GM15510 (cell line): ENCODE measurements around the gene HDAC4.

ENCODE experiments used
- POLR2A ChIP-seq: IDR thresholded peaks from 3 replicates; pipeline ENCODE4 v1.6.1; 2011; ENCODE audit warnings: borderline replicate concordance; ENCODE audit not compliant: insufficient read length; ENCODE audit errors: extremely low read depth

The HDAC4 gene

DNA sequence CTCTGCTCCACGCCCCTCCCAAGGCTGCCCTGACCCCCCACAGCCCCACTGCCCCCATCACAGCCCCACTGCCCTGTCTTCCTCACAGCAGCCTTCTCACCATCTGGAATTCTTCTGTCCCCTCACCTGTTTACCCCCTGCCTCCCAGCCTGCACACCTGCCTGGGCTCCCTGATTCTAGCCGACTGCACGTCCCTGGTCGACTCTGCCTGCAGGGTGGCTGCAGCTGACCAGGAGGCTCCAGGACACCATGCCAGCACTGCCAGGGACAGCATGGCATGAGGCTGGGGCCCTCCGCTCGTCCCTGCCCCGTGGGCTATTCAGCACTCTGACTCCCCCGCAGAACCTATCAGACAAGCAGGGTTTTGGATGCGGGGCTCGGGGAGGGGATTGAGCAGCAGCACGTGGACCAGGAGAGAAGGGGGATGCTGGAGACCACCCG is 254.1 kb downstream of the HDAC4 start:
- TF ChIP-seq POLR2A: no peak

DNA sequence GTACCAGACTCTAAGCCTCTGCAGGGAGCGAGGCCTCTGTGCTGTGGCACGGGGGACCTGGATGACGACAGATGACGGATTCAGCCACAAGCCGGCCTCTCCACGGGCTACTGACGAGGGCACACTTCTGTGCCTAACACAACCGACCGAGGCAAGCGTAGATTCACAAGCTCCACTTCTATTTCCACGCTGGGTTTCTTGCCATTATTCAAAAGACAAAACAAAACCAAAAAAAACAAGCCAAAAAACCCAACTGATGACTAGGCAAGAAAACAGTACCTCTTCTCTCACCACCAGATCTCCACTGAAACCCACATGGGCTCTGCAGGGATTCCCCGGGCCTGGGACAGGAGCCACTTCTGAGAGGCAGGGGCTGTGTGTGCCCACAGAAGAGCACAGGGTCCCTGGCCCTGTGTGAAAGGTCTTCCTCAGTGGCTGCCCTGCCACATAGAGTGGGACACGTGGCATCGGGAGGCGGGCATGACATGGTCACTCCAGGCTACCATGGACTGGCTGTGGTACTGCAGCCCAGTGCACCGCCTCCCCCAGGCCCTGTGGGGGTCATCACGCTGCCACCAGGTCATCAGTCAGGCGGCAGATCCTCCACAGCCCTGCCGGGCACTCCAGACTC is 254.7 kb downstream of the HDAC4 start:
- TF ChIP-seq POLR2A: no peak

DNA sequence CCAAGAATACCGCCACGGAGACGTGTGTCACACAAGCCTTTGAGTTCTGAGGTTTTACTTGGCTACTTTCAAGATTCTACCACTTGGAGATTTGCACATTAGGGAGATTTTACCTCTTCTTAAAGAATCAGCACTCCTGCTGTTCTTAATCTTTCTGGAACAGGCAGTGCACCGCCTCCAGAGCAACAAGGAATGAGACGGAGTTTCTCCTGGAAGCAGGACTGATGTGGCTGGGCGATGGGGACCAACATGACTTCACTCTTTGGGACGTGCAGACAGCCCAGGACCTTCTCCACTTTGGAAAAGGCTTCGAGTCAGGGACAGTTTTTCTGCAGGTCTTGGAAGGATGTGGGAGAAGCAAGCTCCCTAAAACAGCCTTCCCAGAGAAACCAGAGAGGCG is 255.2 kb downstream of the HDAC4 start:
- no peak for TF ChIP-seq POLR2A

DNA sequence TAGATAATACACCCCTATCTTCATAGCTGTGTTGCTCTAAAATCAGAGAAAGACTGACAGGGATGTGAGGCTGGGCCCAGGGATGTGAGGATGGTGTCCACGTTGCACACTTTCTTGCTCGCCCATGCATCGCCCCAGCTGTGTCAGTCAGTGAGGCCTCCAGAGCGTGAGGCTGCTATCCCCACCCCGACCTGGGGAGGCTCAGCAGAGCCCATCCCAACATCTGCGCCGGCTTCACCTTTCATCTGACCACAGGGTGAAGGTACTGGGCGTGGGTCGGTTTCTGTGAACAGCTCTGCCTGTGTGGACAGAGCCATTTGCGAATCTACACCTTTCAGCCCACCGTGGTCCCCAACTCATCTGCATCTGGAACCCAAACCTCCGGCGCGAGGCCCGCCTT is 255.7 kb downstream of the HDAC4 start:
- no peak for TF ChIP-seq POLR2A

DNA sequence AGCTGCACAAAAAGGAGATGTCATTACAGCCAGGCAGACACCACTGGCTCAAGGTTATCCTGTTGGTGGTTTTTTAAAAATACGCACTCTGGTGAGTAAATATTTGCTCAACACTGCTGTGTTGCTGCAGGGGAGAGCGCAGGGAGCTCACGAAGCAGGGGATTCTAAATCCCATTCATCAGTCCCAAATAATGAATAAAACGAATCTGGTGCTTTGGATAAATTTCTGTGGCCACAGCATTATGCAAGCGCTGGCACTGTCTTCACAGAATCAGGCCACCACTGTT is 256.2 kb downstream of the HDAC4 start:
- no peak for TF ChIP-seq POLR2A

DNA sequence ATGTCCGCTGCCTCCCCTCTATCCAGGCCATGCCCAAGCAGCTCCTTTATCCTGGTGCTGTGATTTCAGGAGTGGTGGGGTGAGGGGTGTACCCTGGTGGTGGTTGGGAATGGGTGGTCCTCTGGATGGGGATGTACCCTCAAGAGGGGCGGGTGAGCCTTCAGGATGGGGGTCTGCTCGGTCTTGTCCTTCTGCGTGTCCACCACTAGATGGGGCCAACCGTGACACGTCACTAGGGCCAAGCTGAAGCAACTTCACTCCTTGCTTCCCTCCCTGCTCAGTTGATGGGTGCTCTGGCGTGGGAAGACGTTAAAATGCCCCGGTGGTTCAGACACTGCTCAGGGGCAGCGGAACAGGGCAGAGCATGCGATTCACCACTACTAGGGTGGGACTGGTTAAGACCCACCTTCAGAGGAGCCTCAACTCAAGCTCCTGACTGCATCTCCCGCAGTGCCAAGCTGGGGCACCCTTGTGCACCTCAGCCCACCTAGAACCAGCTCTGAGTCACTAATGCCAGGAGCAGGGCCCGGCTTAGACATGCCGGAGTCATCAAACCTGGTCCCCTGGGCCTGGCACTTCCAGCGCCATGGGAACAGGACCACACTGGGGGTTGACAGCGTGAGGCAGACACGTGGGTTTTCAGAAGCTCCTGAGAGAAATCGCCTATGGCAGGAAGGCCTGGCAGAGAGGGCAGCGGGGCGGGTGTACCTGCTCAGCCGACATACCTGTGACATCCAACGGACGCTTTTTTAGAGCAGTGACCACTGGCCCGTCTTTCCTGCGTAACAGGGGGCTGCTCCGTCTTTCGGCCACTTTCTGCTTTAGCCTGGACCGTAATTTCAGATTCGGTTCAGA is 256.7 kb downstream of the HDAC4 start:
- TF ChIP-seq POLR2A: no peak

DNA sequence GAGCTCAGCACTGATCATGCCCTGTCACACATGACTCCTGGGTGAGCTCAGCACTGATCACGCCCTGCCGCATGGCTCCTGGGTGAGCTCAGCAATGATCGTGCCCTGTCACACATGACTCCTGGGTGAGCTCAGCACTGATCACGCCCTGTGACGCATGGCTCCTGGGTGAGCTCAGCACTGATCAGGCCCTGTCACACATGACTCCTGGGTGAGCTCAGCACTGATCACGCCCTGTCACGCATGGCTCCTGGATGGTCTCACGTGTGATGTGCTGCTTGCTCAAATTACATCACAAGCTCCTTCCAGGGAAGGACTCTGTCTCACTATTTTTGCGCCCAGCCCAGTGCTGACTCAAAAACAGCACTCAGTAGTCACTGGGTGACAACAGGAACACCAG is 258.0 kb downstream of the HDAC4 start:
- no peak for TF ChIP-seq POLR2A

DNA sequence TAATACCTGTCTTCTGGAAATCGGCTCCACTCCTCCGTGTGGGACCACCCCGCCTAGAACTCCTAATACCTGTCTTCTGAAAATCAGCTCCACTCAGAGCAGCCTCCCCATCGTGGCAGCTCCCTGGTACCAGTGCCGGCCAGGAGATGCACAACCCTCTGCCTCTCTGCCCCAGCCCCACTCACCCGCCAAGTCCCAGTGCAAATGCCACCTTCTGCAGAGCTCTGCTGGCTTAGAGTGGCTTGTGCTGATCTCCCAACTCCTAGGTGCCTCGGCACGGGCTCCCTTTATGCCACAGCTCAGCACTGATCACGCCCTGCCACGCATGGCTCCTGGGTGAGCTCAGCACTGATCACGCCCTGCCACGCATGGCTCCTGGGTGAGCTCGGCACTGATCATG is 258.5 kb downstream of the HDAC4 start:
- TF ChIP-seq POLR2A: no peak

DNA sequence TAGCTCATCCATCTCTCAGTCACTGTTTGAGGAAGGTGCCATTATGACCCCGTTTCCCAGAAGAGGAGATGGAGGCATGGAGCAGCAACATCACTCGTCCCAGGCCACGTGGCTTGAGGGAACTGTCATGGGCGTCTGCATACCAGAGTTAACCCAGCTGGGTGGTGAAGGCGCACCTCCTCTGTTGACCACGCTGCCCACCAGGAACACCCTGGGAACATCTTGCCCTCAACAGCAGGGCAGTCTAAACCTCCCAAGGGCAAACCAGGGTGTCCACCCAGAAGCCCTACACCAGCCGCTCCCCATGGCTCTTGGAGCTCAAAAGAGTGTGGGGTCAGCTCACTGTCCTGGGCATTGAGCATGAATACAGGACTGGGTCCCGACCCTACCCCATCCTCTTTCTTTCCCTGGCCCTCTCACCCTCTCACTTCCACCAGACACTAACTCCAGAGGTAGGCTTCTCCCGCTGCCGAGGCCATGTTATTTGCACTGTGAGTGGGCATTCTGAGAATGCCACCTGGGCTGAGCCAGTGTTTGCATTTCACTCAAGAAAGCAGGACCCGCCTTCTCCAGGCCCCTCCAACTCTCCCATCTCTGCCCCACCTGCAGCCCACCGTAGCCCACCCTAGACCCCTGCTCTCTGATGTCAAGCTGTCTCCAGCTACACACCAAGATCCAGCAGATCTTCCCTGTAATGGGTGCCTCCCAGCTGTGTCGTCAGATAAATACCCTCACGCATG is 259.6 kb downstream of the HDAC4 start:
- no peak for TF ChIP-seq POLR2A

DNA sequence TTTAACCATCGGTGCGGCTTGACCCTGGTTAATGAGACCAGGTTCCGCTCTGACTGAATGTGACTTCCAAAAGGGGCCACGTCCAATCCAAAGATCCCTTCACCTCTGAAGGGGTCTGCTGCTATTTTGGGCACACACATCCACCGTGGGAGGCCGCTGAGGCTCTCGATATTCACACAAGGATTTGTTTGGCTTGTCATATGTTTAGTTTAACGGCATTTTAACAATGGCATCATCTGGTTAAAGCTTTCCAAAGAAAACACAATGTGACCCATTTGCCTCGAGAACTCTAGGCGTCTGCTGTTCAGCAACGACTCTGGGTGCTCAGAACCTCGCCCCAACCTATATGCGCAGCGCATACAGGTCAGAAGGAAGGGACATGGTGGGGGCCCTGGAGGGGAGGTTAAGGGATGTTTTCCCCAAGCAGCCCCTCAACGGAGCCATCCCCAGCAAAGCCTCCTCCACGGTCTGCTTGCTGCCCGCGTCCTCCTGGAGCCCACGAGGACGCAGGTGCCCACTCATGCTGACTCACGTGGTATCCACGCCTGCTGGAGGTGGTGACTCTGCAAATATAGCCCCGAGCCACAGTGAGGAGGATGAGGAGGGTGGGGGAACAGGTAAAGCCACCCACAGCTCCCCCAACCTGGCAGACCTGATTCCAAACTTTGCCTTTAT is 260.3 kb downstream of the HDAC4 start:
- no peak for TF ChIP-seq POLR2A

DNA sequence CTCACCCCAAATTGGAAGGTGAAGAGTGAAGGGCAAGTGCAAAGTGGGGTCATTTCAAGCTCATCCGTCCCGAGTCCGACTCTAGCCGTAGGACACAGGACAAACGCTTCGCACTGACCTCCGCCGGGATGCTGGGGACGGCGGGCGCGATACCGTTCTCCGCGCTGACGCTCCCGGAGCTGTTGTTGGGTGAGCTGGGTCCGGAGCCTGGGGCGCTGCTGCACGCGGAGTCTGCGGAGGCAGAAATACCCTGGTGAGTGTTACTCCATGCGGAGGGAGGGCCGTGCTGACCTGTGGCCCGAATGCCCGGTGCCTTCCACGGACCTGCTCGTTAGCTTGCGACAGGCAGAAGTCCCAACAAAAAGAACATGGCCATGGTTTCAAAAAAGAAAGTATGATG is 261.3 kb downstream of the HDAC4 start:
- TF ChIP-seq POLR2A: no peak

DNA sequence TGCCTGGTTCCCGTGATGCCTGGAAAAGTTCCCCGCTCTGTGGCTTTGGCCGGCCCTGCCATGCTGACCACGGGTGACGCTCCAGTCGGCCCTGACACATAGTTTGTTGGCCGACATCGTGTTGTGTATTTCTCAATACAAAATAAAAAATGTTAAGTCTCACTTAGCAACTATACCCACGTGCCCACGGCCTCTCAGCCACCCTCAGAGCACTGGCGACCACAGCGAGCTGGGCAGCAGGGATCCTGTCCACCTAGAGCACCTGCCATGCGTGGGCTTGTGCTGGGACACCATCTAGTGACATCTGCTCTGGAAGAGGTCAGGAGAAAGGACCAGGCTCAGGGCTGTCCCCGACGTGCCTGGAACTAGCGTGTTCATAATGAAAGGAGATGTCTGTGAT is 261.7 kb downstream of the HDAC4 start:
- TF ChIP-seq POLR2A: no peak

DNA sequence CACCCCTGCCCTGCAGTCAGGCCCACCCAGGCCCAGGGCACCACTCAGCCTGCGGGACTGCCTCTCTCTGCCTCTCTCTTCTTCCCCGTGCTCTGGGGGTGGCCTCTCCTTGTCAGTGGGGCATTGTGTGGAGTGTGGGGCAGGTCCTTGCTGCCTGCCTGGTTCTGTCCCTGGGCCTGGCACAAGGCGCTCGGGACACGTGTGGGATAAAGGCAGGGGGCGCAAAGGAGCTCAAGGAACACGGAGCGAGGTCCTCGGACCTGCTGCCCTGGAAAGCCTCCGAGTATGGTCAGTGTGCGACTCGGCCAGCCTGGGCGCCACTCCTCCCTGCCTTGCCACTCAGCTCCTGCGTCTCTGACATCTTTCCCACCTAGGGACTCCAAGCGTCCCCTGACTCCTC is 262.2 kb downstream of the HDAC4 start:
- no peak for TF ChIP-seq POLR2A

DNA sequence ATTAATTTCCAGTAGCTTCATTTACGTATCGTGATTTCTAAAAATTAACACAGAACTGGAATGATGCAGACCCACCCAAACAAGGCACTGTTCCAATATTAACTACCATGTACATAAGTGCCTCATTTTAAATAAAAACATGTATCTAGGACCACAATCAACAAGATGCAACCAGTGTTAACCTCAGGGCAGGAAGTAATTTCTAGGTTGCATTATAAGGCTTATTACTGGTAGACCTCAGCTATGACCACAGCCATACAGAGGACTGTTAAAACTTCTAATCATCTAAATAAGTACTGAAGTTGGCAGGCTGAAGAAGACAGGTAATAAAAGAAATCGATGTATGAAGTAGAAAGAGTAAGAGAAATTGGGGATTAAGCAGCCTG is 262.9 kb downstream of the HDAC4 start:
- no peak for TF ChIP-seq POLR2A
